ENCODE data around the gene USH2A. TPM values are rescaled to one million over a fixed set of nuclear protein-coding genes. Genes with fewer than 3 reads are reported as not detected.

USH2A gene
- total RNA-seq, 4 donors from 2014 or later: under 0.01 to 1.0 (median under 0.01) TPM; not detected in 1

DNA sequence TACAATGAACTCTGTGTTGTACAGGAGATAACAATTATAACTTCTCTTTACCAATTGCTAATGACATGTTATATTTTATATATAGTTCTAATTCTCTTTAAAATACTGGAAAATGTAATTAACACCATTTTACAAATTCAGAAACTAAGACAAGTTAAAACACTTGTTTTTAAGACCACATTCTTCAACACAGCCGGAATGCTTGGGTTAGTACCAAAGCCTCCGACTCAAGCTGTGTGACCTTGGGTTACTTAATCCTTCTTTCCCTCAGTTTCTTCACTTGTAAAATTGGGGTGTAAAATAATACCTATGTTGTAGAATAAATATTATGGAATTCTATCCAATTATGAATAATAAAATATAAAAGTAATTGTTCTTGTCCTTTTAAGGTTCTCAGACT, 378.7 kb downstream of the USH2A start:
- Histone ChIP-seq H3K4me3 (no peak overlapping the region), H3K36me3 (no peaks in the 10 kb centered on the region), H3K9me3 (no peaks in the 10 kb centered on the region), H3K27me3 (no peaks in the 10 kb centered on the region), H3K4me1 (no peaks in the 10 kb centered on the region), H3K27ac (no peak overlapping the region)
- 75 to 77% methylated on average over 2 of the region's 2 CpGs for WGBS, 2 donors
- TF ChIP-seq, protein P1, sequence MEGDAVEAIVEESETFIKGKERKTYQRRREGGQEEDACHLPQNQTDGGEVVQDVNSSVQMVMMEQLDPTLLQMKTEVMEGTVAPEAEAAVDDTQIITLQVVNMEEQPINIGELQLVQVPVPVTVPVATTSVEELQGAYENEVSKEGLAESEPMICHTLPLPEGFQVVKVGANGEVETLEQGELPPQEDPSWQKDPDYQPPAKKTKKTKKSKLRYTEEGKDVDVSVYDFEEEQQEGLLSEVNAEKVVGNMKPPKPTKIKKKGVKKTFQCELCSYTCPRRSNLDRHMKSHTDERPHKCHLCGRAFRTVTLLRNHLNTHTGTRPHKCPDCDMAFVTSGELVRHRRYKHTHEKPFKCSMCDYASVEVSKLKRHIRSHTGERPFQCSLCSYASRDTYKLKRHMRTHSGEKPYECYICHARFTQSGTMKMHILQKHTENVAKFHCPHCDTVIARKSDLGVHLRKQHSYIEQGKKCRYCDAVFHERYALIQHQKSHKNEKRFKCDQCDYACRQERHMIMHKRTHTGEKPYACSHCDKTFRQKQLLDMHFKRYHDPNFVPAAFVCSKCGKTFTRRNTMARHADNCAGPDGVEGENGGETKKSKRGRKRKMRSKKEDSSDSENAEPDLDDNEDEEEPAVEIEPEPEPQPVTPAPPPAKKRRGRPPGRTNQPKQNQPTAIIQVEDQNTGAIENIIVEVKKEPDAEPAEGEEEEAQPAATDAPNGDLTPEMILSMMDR (IDR thresholded peaks at IDR 0.05): no peak
- TF ChIP-seq POLR2A (IDR thresholded peaks at IDR 0.05): no peak
- no peak for TF ChIP-seq EP300 (IDR thresholded peaks at IDR 0.05)
- no peak for DNase-seq (ENCODE audit: low spot score in 2 of 2)

GRCh38 chr1:216034506-216034905, 388.7 kb downstream of the USH2A start:
- no peak for DNase-seq (ENCODE audit: low spot score in 2 of 2)
- Histone ChIP-seq H3K27me3 (no peaks in the 10 kb centered on the region), H3K36me3 (no peaks in the 10 kb centered on the region), H3K4me3 (no peak overlapping the region), H3K27ac (no peak overlapping the region), H3K4me1 (no peaks in the 10 kb centered on the region), H3K9me3 (no peaks in the 10 kb centered on the region)
- TF ChIP-seq POLR2A (IDR thresholded peaks at IDR 0.05): no peak
- TF ChIP-seq, protein P1 (IDR thresholded peaks at IDR 0.05): no peak
- TF ChIP-seq EP300 (IDR thresholded peaks at IDR 0.05): no peak
- WGBS, 2 donors: 70% methylated on average over 3 of the region's 3 CpGs

DNA sequence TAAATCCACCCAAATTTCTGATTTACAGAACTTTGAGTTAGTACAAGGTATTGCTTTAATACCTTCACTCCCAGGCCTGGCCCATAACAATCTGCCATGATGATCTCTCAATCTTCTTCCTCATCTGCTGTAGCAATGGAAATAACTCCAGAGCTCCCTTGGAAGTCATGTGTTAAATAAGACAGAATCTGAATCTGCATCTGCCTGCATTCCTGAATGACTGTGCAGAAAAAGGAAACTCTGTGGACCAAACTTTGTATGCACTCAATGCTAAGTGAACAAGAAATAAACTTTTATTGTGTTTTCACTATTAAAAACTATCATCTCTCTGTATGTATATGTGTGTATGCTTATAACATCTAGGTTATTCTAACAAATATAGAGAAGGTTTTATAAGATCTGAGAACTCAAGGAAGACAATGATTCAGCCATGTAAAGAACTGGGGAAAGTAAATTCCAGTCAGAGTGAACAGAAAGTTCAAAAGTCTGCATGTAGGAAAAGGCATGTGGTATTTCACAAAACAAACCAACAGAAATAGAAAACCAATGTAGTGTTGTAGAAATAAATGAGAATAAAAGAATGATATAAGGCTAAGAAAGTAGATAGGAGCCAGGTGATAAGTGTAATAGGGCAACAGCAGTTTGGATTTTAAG, 390.2 kb downstream of the USH2A start:
- Histone ChIP-seq H3K27me3 (no peaks in the 10 kb centered on the region), H3K4me1 (no peaks in the 10 kb centered on the region), H3K27ac (no peak overlapping the region), H3K9me3 (no peaks in the 10 kb centered on the region), H3K36me3 (no peaks in the 10 kb centered on the region), H3K4me3 (no peak overlapping the region)
- TF ChIP-seq POLR2A (IDR thresholded peaks at IDR 0.05): no peak
- DNase-seq (ENCODE audit: low spot score in 2 of 2): no peak

DNA sequence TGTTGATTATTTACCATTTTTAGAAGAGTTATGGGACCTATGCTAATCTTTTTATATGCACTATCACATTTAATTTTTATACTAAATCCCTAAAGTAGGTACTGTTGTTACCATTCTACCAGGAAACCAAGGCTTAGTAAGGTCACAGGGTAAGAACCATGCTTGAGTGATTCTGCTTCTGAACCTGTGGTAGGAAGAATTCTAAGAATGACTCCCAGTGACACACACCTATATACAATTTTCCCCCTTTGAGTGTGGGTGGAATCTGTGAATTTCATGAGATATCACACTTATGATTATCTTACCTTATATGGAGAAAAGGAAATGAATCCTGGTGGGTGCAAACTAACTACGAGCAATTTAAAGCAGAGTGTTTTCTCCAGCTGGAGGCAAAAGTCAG, 391.0 kb downstream of the USH2A start:
- H3K4me1 ChIP-seq: no peaks in the 10 kb centered on the region
- 70 to 94% methylated on average over 1 of the region's 1 CpG for WGBS, 2 donors
- no peaks in the 10 kb centered on the region for H3K9me3 ChIP-seq
- no peak for DNase-seq (ENCODE audit: low spot score in 2 of 2)
- TF ChIP-seq, protein P1 (IDR thresholded peaks at IDR 0.05): no peak
- no peak for TF ChIP-seq EP300 (IDR thresholded peaks at IDR 0.05)
- no peak overlapping the region for H3K4me3 ChIP-seq
- no peak overlapping the region for H3K27ac ChIP-seq
- H3K27me3 ChIP-seq: no peaks in the 10 kb centered on the region
- H3K36me3 ChIP-seq: no peaks in the 10 kb centered on the region

DNA sequence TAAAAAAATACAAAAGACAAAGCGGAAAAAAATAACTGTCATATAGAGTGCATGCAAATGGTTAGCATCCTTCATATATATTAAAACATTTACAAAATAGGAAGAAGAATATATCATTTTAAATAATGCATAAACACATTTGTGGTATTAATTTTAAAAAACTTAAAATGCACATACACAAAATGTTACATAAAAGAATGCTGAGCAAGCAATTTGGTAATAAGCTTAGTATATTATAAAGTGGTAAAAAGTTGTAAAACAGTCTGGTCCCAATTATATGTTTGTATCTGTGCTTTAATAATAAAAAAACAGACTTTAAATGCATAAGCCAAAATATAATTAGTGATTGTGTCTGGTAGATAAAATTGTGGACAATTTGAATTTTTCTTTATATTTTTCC, 394.6 kb downstream of the USH2A start:
- TF ChIP-seq, protein P1 (IDR thresholded peaks at IDR 0.05): no peak
- TF ChIP-seq POLR2A (IDR thresholded peaks at IDR 0.05) (no peak), EP300 (IDR thresholded peaks at IDR 0.05) (no peak)
- Histone ChIP-seq H3K9me3 (no peaks in the 10 kb centered on the region), H3K36me3 (no peaks in the 10 kb centered on the region), H3K27ac (no peak overlapping the region), H3K4me3 (no peak overlapping the region), H3K4me1 (no peaks in the 10 kb centered on the region), H3K27me3 (no peaks in the 10 kb centered on the region)
- 94 to 98% methylated on average over 1 of the region's 1 CpG for WGBS, 2 donors
- no peak for DNase-seq (ENCODE audit: low spot score in 2 of 2)

DNA sequence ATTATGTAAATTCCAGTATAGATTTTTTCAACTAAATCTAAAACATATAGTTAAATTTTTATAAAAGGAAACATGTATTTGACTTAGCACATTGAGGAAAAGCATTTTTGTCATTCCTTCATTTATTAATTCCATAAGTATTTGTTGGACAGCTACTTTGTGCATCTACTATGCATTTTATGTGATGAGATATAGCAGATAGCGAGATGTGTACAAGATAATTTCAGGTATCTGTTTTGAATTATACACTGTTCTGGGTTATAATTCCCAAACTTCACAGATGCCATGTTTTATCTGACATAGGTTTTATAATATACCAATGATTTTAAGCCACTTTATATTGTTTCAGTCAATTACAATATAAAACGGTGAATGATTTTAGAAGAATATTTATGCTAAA, 398.7 kb downstream of the USH2A start:
- Histone ChIP-seq H3K4me3 (no peak overlapping the region), H3K27me3 (no peaks in the 10 kb centered on the region), H3K36me3 (no peaks in the 10 kb centered on the region), H3K4me1 (no peaks in the 10 kb centered on the region), H3K27ac (no peak overlapping the region), H3K9me3 (no peaks in the 10 kb centered on the region)
- WGBS, 2 donors: 89 to 93% methylated on average over 2 of the region's 2 CpGs
- no peak for DNase-seq (ENCODE audit: low spot score in 2 of 2)
- TF ChIP-seq EP300 (IDR thresholded peaks at IDR 0.05) (no peak), POLR2A (IDR thresholded peaks at IDR 0.05) (no peak)
- TF ChIP-seq, protein P1 (IDR thresholded peaks at IDR 0.05): no peak

Data from tibial nerve (tissue), 4 donors.